Tibial artery (tissue), 4 donors: ENCODE results near the gene EEF1AKMT1.

Experiments used
- DNase-seq, 2 donors: peaks; one replicate each; pipeline ENCODE4 v3.0.0-alpha.2; 2019
- H3K27ac ChIP-seq, 2 donors: fragments of 200-600 bp; sonication (generic) in 1 of 2; 1 replicate in 1 of 2; 2 replicates in 1 of 2; pipeline ENCODE4 v1.5.1; 2018 to 2019; ENCODE audit warnings: mild to moderate bottlenecking in 1 of 2
- H3K27me3 ChIP-seq, 2 donors: fragments of 200-600 bp; sonication (generic) in 1 of 2; one replicate each; pipeline versions ENCODE4 v1.5.1 to v1.6.0; 2016 to 2019
- H3K36me3 ChIP-seq, 3 donors: fragments of 200-600 bp; sonication (generic) in 2 of 3; one replicate each; pipeline ENCODE4 v1.5.1; 2016 to 2019; ENCODE audit warnings: mild to moderate bottlenecking in 2 of 3
- H3K4me1 ChIP-seq, 4 donors: fragments of 200-600 bp; sonication (generic) in 2 of 4; 1 replicate in 3 of 4; 2 replicates in 1 of 4; pipeline ENCODE4 v1.5.1; 2016 to 2019
- H3K4me3 ChIP-seq, 2 donors: fragments of 200-600 bp; sonication (generic) in 1 of 2; 1 replicate in 1 of 2; 2 replicates in 1 of 2; pipeline ENCODE4 v1.5.1; 2018 to 2019; ENCODE audit warnings: mild to moderate bottlenecking in 2 of 2
- H3K9me3 ChIP-seq, 3 donors: fragments of 200-600 bp; sonication (generic) in 1 of 3; one replicate each; pipeline ENCODE4 v1.5.1; 2016 to 2019
- CTCF ChIP-seq, 2 experiments: fragments of 200-600 bp in 1 of 2; fragments of 450-650 bp in 1 of 2; IDR thresholded peaks; one replicate each; pipeline ENCODE4 v1.5.1; 2017 to 2019; ENCODE audit warnings: antibody characterized with exemption in 2 of 2, mild to moderate bottlenecking in 1 of 2, moderate library complexity in 1 of 2
- intact Hi-C: fragments of 100-400 bp; cut with DNase I; formaldehyde crosslinking; loops from one replicate; pipeline ENCODE4 v1.15.0; 2023; ENCODE audit warnings: low total_unique reads

The EEF1AKMT1 gene

GRCh38 chr13:20689291-20689690 is 84.5 kb downstream of the EEF1AKMT1 start:
- no peak overlapping the region for H3K27ac ChIP-seq
- no peak for TF ChIP-seq CTCF (IDR thresholded peaks at IDR 0.05)
- no peaks in the 10 kb centered on the region for H3K27me3 ChIP-seq
- intact Hi-C loops, result no loop called here
- no peaks in the 10 kb centered on the region for H3K9me3 ChIP-seq
- H3K4me3 ChIP-seq, result no peak overlapping the region
- peaks cover 7 to 19% (median 16%) of the 10 kb centered on the region in 3 donors for H3K36me3 ChIP-seq
- DNase-seq, result no peak
- H3K4me1 ChIP-seq, result no peaks in the 10 kb centered on the region

DNA sequence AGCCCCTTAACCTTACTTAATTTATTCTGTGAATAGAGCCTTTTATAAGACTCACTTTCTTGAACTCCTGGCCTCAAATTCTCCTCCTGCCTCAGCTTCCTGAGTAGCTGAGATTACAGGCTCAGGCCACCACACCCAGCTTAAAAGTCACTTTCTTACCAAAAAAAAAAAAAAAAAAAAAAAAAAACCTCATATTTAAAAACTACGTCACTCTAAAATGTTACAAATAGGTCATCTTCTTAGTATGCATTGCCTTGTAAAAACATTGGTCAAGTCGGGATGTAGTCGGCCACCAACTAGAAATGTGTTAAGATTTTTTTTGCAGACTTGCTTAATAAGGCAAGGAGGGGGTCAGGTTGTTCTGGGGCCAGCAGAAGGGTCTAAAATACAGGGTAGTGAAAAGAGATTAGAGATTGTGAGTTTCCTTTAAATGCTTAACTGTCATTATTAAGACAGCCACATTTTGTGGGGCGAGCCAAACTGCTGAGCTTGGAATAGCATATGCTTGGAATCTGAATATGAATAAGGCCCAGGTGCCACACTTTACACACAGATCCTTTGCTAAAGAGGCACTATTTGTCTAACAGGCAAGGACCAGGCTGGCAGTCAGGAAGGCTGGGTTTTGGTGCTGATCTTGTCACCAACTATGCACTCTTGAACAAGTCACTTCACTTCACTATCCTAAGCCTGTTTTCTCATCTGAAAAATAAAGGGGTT is 86.7 kb downstream of the EEF1AKMT1 start:
- Histone ChIP-seq H3K27ac (no peak overlapping the region), H3K36me3 (peaks cover 7 to 17% (median 14%) of the 10 kb centered on the region in 3 donors), H3K27me3 (no peaks in the 10 kb centered on the region), H3K9me3 (no peaks in the 10 kb centered on the region), H3K4me3 (no peak overlapping the region), H3K4me1 (no peaks in the 10 kb centered on the region)
- intact Hi-C loops, result no loop called here
- no peak for DNase-seq
- no peak for TF ChIP-seq CTCF (IDR thresholded peaks at IDR 0.05)

DNA sequence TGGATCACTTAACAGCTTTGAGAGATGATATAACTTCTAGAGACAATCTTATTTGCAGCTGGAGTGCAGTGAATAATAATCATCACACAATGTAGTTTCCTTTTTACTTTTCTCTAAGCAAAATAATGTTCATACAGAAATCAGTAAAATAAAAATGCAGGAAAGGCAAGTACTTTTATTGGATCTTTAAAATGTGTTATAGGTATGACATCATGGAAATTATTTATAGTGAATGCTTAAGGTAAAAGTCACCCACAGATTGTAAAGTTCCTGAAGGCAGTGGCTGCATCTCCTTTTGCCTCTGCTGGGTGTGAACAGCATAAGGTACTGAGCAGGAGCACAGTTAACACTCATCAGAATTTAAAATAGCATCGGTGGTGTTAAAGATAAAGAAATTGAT is 87.6 kb downstream of the EEF1AKMT1 start:
- DNase-seq, result no peak
- Histone ChIP-seq H3K36me3 (peaks cover 5 to 9% (median 6%) of the 10 kb centered on the region in 3 donors), H3K9me3 (no peaks in the 10 kb centered on the region), H3K4me1 (no peaks in the 10 kb centered on the region), H3K27me3 (no peaks in the 10 kb centered on the region), H3K27ac (no peak overlapping the region), H3K4me3 (no peak overlapping the region)
- TF ChIP-seq CTCF (IDR thresholded peaks at IDR 0.05), result no peak
- intact Hi-C loops, result no loop called here

- no peak for TF ChIP-seq CTCF (IDR thresholded peaks at IDR 0.05)
- no peaks in the 10 kb centered on the region for H3K36me3 ChIP-seq
- intact Hi-C loops, result no loop called here
- no peaks in the 10 kb centered on the region for H3K4me1 ChIP-seq
- no peak overlapping the region for H3K4me3 ChIP-seq
- no peak for DNase-seq
- no peaks in the 10 kb centered on the region for H3K9me3 ChIP-seq
- H3K27ac ChIP-seq, result no peak overlapping the region
- no peaks in the 10 kb centered on the region for H3K27me3 ChIP-seq
Measured at GRCh38 chr13:20685092-20685491, 88.7 kb downstream of the EEF1AKMT1 start.

DNA sequence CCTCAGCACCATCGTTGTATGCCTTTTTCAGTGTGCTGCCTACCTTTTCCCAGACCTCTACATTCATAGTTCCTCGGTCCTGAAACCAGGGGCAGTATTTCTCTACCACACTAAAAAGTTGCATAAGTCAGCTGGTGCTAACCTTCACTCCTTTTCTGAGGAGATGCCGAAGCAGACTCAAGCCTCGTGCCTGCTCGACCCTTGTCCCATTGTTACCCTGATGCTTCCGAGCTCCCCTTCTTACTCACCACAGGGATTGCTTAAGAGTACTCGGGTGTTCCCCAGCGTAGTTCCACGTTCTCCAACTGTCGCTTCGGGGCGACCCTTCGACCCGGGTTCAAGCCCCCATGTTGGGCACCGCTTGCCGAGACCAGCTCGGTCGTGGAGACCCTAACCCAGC is 89.2 kb downstream of the EEF1AKMT1 start:
- Histone ChIP-seq H3K4me3 (no peak overlapping the region), H3K27ac (no peak overlapping the region), H3K9me3 (no peaks in the 10 kb centered on the region), H3K36me3 (no peaks in the 10 kb centered on the region), H3K27me3 (no peaks in the 10 kb centered on the region), H3K4me1 (no peaks in the 10 kb centered on the region)
- intact Hi-C loops, result no loop called here
- TF ChIP-seq CTCF (IDR thresholded peaks at IDR 0.05), result no peak
- no peak for DNase-seq

DNA sequence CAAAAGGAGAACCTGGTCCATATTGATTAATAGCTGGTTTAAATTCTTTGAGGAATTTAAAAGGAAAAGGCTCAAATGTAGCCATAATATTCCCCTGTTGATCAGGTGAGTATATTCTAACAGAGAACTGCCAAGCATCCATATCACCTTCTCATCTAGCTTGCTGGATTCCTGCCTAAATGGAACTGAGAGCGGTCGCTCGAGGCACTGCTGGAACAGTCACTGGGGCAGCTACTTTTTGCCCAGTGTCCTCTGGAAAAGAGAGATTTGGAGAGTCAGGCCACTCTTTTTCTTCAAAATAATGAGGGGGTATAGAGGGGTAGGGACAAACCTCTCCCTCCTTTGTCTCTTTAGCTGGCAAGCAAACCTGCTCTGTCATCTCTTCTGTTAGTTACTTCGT is 89.7 kb downstream of the EEF1AKMT1 start:
- Histone ChIP-seq H3K4me1 (no peaks in the 10 kb centered on the region), H3K27me3 (no peaks in the 10 kb centered on the region), H3K36me3 (no peaks in the 10 kb centered on the region), H3K4me3 (no peak overlapping the region), H3K27ac (no peak overlapping the region), H3K9me3 (no peaks in the 10 kb centered on the region)
- DNase-seq, result no peak
- intact Hi-C loops, result no loop called here
- no peak for TF ChIP-seq CTCF (IDR thresholded peaks at IDR 0.05)
